GM19452 (cell line): ENCODE measurements around the gene TRIM26.

Experiments
- ATAC-seq: cut with Tn5 transposase; IDR thresholded peaks from one replicate; pipeline ENCODE4 v1.9.1; 2021; ENCODE audit not compliant: unreplicated experiment

The TRIM26 gene

DNA sequence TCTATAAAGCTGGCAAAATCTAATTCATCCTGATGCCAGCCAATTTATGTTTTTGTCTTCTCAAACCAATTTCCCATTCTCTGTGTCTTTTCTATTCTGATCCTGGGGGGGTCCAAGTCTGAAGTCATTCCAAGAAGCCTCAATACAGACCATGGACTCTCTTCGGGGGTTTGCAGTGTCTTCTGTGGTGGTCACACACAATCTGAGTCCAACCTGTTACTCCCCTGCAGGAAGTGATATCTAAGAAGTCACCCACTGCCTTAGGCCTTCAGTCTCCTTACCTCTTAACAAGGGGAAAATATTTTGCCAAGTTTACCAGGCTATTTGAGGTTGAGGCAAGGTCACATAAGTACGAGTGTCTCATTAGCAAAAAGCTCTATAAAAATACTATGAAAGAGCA lies 1.9 kb downstream of the TRIM26 start:
- ATAC-seq, result no peak

DNA sequence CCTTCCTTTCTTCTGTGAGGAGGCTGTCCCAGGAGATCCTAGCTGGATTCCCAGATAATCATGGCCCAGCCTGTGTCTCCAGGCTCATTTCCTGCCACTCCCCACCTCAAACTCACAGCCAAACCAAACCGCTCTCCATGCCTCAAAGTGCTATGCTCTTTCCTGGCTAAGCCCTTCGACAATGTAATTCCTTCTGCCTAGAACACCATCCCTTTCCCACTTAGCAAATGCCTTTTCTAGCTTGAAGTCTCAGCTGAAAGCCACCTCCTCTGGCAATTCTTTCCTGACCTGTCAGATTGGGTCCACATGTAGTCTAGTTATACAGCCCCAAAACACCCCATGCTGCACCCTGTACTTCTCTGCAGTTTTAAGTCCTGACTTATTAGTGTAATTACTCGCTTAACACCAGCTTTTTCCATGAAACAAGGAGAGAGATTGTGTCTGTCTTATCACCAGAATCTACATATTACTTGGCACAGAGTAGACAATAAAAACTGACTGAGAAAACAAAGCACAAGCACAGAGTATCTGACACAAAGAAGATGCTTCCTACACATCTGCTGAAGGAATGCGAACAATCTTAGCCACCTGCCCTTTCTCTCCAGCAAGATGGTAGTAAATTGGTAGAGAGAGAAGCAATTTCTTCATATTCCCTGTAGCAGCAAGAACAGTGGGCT lies 5.4 kb downstream of the TRIM26 start:
- no peak for ATAC-seq

DNA sequence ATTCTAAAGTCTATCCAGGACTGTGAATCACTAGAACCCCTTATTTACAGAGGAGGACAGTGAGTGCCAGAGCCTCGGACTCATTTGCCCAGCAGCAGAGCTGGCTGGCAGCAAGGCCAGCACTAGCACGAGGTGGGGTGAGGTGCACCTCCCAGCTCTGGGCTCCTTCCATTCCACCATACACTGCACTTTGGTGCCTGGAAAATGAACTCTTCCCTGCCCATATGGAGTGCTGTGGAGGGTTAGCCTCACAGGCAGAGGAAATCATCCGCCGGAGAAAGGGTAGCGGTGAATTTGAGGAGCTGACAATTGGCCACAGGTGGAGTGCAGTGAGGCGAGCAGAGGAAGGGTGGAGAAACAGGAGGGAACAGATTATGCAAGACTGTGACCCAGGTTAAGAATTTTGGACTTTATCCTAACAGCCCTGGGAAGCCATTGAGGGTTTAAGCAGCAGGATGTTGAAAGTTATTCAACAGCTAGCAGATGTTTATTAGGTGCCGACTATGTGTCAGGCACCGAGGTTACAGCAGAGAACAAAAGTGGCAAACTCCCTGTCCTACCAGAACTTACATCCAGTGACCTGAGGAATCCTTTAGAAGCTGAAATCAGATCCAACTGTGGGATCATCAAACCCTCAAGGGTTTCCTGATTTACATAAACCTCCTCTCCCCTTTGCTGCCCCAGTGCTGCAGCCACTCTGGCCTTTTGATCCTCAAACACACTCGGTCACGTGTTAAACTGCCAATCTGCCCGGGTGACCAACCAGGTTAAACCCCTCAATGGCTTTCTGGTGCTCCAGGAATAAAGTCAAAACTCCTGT lies 6.2 kb downstream of the TRIM26 start:
- no peak for ATAC-seq

- no peak for ATAC-seq
Measured at GRCh38 chr6:30206152-30206551, 7.1 kb downstream of the TRIM26 start.

DNA sequence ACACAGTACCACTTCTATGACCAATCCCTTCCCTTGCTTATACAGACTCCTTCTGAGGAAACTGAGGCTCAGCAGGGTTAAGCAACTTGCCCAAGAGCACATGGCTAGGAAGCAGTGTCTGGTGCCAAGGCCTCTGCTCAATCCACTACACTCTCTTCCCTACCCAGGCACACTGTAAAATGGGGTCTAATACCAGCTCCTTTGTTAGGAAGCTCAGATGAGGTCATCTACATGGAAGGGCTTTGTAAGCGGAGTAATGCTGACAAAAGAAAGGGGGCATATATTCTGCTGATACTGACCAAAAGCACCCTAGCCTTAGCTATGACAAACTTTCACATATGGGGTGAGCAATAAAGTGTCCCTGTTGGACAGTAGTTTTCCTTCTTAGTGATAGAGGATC lies 9.1 kb downstream of the TRIM26 start:
- no peak for ATAC-seq

DNA sequence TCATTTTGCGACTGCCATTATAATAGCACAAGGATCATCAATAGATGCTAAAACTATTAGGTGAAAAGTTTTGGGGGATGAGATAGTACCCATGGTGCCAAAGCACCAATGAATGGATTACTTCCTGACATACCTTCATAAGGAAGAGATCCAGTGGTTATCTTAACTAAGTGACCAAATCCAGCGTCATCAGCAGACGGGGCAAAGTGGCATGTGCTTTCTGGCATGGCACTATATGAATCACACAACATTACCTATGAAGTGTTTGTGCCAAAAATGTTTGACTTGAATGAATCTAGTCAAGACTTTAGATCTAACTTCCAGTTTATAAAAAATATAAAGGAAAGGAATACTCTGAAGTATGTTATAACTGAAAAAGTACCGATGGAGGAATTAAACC lies 10.8 kb downstream of the TRIM26 start:
- ATAC-seq, result no peak

- peak; percentile 72 for ATAC-seq
Measured at GRCh38 chr6:30200551-30201281, 12.5 kb downstream of the TRIM26 start.

GRCh38 chr6:30198166-30199084 lies 14.8 kb downstream of the TRIM26 start:
- no peak for ATAC-seq

DNA sequence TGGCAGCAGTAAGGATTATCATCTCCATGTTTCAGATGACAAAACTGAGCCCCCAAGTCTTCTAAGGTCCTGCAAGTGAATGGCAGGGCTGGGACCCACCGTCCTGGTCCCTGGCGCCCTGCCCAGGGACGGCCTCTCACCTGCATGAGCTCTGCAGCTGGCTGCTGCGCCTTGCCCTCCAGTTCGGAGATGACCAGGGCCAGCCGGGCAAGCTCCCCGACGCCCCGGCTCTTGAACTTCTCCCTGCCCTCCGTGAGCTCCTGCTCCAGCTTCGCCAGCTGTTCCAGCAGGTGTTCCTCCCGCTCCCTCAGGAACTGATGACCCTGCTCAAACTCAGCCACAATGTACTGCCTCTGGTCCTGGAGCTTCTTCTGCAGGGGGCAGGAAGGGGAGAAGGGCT lies 16.8 kb downstream of the TRIM26 start:
- ATAC-seq, result no peak

- no peak for ATAC-seq
Measured at GRCh38 chr6:30195951-30196350, 17.3 kb downstream of the TRIM26 start.

DNA sequence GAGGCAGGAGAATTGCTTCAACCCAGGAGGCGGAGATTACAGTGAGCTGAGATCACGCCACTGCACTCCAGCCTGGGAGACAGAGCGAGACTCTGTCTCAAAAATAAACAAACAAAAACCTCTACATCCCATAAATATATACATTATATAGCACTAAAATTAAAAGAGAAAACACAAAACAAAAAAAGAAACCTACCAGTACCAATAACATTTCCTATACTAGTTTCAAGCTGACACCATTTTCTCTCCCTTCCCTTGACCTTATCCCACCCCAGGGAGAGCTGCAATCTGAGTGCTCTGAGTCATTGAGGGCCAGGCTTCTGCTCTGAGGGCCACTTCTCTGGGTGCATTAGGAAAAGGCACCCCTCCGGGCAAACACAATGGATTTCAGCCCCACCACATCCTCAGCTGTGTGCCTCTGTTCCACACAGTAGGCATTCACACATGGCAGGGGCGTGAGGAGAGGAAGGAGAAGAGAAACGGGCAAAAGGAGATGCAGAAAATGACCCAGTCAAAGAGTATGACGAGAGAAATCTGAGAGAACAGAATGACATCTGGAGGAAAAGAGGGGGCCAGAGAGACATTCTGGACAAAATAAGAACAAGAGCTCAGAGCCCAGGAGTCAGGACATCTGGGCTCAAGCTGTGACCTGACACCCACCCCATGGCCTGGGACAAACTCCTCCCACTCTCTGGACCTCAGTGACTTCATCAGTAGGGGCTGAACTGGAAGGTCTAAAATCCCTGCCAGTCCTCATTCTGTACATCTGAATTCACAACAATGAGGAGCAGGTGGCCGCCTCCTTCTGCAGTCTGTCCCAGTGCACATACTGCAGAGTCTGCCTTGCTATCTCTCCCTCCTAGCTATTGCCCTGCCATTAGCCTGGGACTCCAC lies 18.2 kb downstream of the TRIM26 start:
- no peak for ATAC-seq

- ATAC-seq, result no peak
Measured at GRCh38 chr6:30192076-30192475, 21.1 kb downstream of the TRIM26 start.

GRCh38 chr6:30188541-30188940 lies 24.7 kb downstream of the TRIM26 start:
- no peak for ATAC-seq

- no peak for ATAC-seq
Measured at GRCh38 chr6:30185846-30186484, 27.2 kb downstream of the TRIM26 start.

- no peak for ATAC-seq
Measured at GRCh38 chr6:30184417-30185031, 28.7 kb downstream of the TRIM26 start.

- no peak for ATAC-seq
Measured at GRCh38 chr6:30180145-30180544, 33.1 kb downstream of the TRIM26 start.

GRCh38 chr6:30178837-30179236 lies 34.4 kb downstream of the TRIM26 start:
- no peak for ATAC-seq

GRCh38 chr6:30175765-30176164 lies 37.4 kb downstream of the TRIM26 start:
- no peak for ATAC-seq

DNA sequence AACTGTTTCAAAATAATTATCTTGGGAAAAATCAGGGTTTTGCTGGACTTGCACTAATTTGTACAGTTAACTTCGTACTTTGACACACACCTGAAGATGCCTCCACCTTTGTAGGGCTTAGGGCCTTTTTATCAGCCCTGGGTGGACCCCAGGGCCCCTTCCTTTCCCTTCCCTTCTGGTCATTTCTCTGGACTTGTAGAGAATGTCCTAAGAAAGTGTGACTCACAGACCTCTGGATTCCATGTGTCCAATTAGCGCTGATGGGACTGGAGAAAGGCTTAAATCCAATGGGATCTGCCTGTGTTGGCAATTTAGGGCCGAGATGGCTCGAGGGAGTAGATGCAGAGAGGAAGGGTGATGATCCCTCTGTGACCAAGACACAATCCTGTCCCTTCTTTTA lies 40.5 kb downstream of the TRIM26 start:
- ATAC-seq, result no peak
